Measurements from ENCODE around the gene EGLN3. TPM values are rescaled to one million over a fixed set of nuclear protein-coding genes. Genes with fewer than 3 reads are reported as not detected.
"Not testable (repeated sequence)": the region's sequence is repeated elsewhere in the genome, so short reads cannot be mapped to it uniquely, and the experiment has no call there.

EGLN3 gene
- total and polyA plus RNA-seq, 4 donors: 1.3 to 2.3 (median 1.5) TPM

DNA sequence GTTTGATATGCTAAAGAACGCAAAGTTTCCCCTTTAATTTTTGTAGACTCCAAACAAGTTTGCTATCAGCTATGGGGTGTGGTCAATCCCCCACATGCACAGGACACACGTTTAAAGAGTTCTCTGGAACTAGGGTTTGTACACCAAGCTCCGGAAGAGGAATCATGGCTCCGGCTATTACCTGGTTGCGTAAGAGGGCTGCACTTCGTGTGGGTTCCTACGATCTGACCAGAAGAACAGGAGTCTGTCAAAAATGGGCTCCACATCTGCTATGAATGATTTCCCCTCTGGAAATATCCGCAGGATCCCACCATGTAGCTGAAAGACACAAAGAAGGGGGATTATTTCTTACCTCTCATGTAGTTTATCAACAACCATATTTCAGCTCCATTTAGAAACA, 22.0 kb downstream of the EGLN3 start:
- 80% methylated on average over 8 of the region's 8 CpGs for WGBS
- Histone ChIP-seq H3K9me3 (ENCODE audit: control insufficient read depth in 4 of 4, low read length in 3 of 4) (no peaks in the 10 kb centered on the region), H3K4me3 (ENCODE audit: low read depth in 1 of 3, low read length in 3 of 3) (no peak overlapping the region), H3K27me3 (ENCODE audit: control insufficient read depth in 4 of 4, insufficient read depth in 4 of 4, low read length in 3 of 4) (peaks cover 0 to 3% (median 0%) of the 10 kb centered on the region in 4 donors), H3K4me1 (ENCODE audit: control insufficient read depth in 4 of 4, insufficient read depth in 4 of 4, low read length in 3 of 4) (no peaks in the 10 kb centered on the region), H3K27ac (ENCODE audit: low read depth in 1 of 2, low read length in 2 of 2) (no peak overlapping the region), H3K36me3 (ENCODE audit: control insufficient read depth in 4 of 4, insufficient read depth in 3 of 4, low read depth in 1 of 4, low read length in 3 of 4) (no peaks in the 10 kb centered on the region), H3K9ac (ENCODE audit: low read depth in 1 of 2, low read length in 2 of 2) (no peak overlapping the region)
- TF ChIP-seq HNF4G (IDR thresholded peaks at IDR 0.05) (no peak), JUND (IDR thresholded peaks at IDR 0.05) (no peak), HNF4A (conservative IDR thresholded peaks at IDR 0.05) (no peak), EGR1 (IDR thresholded peaks at IDR 0.05; ENCODE audit: low read depth in 2 of 2) (no peak), GABPA (IDR thresholded peaks at IDR 0.05 in 1 of 2, conservative IDR thresholded peaks at IDR 0.05 in 1 of 2) (no peak), TAF1 (conservative IDR thresholded peaks at IDR 0.05) (no peak), NR2F2 (IDR thresholded peaks at IDR 0.05) (no peak), FOXA1 (IDR thresholded peaks at IDR 0.05) (no peak), FOXA2 (IDR thresholded peaks at IDR 0.05) (no peak), SP1 (IDR thresholded peaks at IDR 0.05) (no peak)
- TF ChIP-seq, protein P1, sequence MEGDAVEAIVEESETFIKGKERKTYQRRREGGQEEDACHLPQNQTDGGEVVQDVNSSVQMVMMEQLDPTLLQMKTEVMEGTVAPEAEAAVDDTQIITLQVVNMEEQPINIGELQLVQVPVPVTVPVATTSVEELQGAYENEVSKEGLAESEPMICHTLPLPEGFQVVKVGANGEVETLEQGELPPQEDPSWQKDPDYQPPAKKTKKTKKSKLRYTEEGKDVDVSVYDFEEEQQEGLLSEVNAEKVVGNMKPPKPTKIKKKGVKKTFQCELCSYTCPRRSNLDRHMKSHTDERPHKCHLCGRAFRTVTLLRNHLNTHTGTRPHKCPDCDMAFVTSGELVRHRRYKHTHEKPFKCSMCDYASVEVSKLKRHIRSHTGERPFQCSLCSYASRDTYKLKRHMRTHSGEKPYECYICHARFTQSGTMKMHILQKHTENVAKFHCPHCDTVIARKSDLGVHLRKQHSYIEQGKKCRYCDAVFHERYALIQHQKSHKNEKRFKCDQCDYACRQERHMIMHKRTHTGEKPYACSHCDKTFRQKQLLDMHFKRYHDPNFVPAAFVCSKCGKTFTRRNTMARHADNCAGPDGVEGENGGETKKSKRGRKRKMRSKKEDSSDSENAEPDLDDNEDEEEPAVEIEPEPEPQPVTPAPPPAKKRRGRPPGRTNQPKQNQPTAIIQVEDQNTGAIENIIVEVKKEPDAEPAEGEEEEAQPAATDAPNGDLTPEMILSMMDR (IDR thresholded peaks at IDR 0.05; ENCODE audit: low read depth, low read length, missing input control): no peak
- TF ChIP-seq, protein P2, sequence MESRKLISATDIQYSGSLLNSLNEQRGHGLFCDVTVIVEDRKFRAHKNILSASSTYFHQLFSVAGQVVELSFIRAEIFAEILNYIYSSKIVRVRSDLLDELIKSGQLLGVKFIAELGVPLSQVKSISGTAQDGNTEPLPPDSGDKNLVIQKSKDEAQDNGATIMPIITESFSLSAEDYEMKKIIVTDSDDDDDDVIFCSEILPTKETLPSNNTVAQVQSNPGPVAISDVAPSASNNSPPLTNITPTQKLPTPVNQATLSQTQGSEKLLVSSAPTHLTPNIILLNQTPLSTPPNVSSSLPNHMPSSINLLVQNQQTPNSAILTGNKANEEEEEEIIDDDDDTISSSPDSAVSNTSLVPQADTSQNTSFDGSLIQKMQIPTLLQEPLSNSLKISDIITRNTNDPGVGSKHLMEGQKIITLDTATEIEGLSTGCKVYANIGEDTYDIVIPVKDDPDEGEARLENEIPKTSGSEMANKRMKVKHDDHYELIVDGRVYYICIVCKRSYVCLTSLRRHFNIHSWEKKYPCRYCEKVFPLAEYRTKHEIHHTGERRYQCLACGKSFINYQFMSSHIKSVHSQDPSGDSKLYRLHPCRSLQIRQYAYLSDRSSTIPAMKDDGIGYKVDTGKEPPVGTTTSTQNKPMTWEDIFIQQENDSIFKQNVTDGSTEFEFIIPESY (IDR thresholded peaks at IDR 0.05): no peak
- TF ChIP-seq, protein P3, sequence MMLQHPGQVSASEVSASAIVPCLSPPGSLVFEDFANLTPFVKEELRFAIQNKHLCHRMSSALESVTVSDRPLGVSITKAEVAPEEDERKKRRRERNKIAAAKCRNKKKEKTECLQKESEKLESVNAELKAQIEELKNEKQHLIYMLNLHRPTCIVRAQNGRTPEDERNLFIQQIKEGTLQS (IDR thresholded peaks at IDR 0.05): no peak
- TF ChIP-seq, protein P4, sequence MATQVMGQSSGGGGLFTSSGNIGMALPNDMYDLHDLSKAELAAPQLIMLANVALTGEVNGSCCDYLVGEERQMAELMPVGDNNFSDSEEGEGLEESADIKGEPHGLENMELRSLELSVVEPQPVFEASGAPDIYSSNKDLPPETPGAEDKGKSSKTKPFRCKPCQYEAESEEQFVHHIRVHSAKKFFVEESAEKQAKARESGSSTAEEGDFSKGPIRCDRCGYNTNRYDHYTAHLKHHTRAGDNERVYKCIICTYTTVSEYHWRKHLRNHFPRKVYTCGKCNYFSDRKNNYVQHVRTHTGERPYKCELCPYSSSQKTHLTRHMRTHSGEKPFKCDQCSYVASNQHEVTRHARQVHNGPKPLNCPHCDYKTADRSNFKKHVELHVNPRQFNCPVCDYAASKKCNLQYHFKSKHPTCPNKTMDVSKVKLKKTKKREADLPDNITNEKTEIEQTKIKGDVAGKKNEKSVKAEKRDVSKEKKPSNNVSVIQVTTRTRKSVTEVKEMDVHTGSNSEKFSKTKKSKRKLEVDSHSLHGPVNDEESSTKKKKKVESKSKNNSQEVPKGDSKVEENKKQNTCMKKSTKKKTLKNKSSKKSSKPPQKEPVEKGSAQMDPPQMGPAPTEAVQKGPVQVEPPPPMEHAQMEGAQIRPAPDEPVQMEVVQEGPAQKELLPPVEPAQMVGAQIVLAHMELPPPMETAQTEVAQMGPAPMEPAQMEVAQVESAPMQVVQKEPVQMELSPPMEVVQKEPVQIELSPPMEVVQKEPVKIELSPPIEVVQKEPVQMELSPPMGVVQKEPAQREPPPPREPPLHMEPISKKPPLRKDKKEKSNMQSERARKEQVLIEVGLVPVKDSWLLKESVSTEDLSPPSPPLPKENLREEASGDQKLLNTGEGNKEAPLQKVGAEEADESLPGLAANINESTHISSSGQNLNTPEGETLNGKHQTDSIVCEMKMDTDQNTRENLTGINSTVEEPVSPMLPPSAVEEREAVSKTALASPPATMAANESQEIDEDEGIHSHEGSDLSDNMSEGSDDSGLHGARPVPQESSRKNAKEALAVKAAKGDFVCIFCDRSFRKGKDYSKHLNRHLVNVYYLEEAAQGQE (IDR thresholded peaks at IDR 0.05): no peak
- no peak for DNase-seq (ENCODE audit: low spot score)

DNA sequence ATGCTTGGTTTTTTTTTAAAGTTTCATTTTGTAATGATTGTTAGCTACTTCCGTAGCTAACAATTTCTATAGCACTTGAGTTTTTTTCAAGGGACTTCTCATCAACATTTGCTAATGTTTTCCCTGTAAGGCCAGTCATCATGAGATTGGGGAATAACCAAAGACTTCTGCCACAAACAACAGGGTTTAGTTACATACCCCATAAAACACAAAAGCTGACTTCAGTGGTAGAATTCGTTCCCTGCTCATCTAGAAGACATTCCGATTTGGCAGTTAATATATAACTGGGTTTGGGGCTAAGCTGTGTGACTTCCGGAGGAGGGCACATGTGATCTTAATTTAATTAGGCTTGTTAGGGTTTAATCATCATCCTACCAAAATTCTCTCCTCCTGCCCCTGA, 22.9 kb downstream of the EGLN3 start:
- DNase-seq (ENCODE audit: low spot score): no peak
- TF ChIP-seq TAF1 (conservative IDR thresholded peaks at IDR 0.05): no peak
- no peak for TF ChIP-seq FOXA1 (IDR thresholded peaks at IDR 0.05)
- no peak for TF ChIP-seq RXRA (IDR thresholded peaks at IDR 0.05)

DNA sequence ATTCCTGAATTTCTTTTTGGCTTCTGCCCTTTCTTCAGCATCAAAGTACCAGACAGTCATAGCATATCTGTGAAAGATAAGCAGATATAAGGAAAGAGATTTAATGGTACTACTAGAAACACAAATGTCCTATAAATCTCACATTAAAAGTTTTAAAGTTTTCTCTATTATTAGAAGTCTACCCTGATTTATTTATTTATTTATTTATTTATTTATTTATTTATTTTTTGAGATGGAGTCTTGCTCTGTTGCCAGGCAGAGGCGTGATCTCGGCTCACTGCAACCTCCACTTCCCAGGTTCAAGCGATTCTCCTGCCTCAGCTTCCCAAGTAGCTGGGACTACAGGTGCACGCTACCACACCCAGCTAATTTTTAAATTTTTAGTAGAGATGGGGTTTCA, 23.9 kb downstream of the EGLN3 start:
- H3K36me3 ChIP-seq (ENCODE audit: control insufficient read depth in 4 of 4, insufficient read depth in 3 of 4, low read depth in 1 of 4, low read length in 3 of 4); DNase-seq (ENCODE audit: low spot score); H3K4me1 ChIP-seq (ENCODE audit: control insufficient read depth in 4 of 4, insufficient read depth in 4 of 4, low read length in 3 of 4); H3K9ac ChIP-seq (ENCODE audit: low read depth in 1 of 2, low read length in 2 of 2); H3K27ac ChIP-seq (ENCODE audit: low read depth in 1 of 2, low read length in 2 of 2); H3K4me3 ChIP-seq (ENCODE audit: low read depth in 1 of 3, low read length in 3 of 3); H3K9me3 ChIP-seq (ENCODE audit: control insufficient read depth in 4 of 4, low read length in 3 of 4); H3K27me3 ChIP-seq (ENCODE audit: control insufficient read depth in 4 of 4, insufficient read depth in 4 of 4, low read length in 3 of 4): not testable (repeated sequence)
- 96% methylated on average over 4 of the region's 4 CpGs for WGBS

More for the DNA sequence above, 22.9 kb downstream of the EGLN3 start:
- no peaks in the 10 kb centered on the region for H3K4me1 ChIP-seq (ENCODE audit: control insufficient read depth in 4 of 4, insufficient read depth in 4 of 4, low read length in 3 of 4)
- peaks cover 0 to 3% (median 0%) of the 10 kb centered on the region in 4 donors for H3K27me3 ChIP-seq (ENCODE audit: control insufficient read depth in 4 of 4, insufficient read depth in 4 of 4, low read length in 3 of 4)
- H3K9ac ChIP-seq (ENCODE audit: low read depth in 1 of 2, low read length in 2 of 2): no peak overlapping the region
- H3K27ac ChIP-seq (ENCODE audit: low read depth in 1 of 2, low read length in 2 of 2): no peak overlapping the region
- WGBS: 83% methylated on average over 4 of the region's 4 CpGs
- no peaks in the 10 kb centered on the region for H3K9me3 ChIP-seq (ENCODE audit: control insufficient read depth in 4 of 4, low read length in 3 of 4)
- H3K4me3 ChIP-seq (ENCODE audit: low read depth in 1 of 3, low read length in 3 of 3): no peak overlapping the region
- H3K36me3 ChIP-seq (ENCODE audit: control insufficient read depth in 4 of 4, insufficient read depth in 3 of 4, low read depth in 1 of 4, low read length in 3 of 4): no peaks in the 10 kb centered on the region

Data from liver (tissue), 9 donors.